Stimulated activated CD8-positive, alpha-beta memory T cell treated with anti-CD3 and anti-CD28 coated beads, Interleukin-15, amount 100 ng/mL, for 24 hours (primary cell): ENCODE results near the gene TEX11.
"Not testable (repeated sequence)": the region's sequence is repeated elsewhere in the genome, so short reads cannot be mapped to it uniquely, and the experiment has no call there.

ENCODE experiments used
- DNase-seq: peaks from one replicate; pipeline ENCODE4 v3.0.0-alpha.2; 2020; ENCODE audit warnings: low read depth

Gene TEX11

GRCh38 chrX:70908541-70908940, at the start of gene TEX11:
TSS of gene TEX11 (minus strand) at chrX:70908711. CDS start at chrX:70907789, 922 bp downstream.
- no peak for DNase-seq

- no peak for DNase-seq
These were observed 46.4 kb upstream of the TEX11 start for GRCh38 chrX:70954871-70955270.

- no peak for DNase-seq
These were observed 15.9 kb upstream of the TEX11 start for GRCh38 chrX:70924294-70924911.

- DNase-seq, result no peak
These were observed 14.4 kb upstream of the TEX11 start for GRCh38 chrX:70922774-70923473.

- DNase-seq, result no peak
These were observed 13.3 kb upstream of the TEX11 start for GRCh38 chrX:70921709-70922352.

GRCh38 chrX:70916754-70917153, 8.2 kb upstream of the TEX11 start:
- DNase-seq, result no peak

- no peak for DNase-seq
These were observed 611 bp downstream of the TEX11 start for GRCh38 chrX:70907900-70908299.

- DNase-seq, result no peak
These were observed 7.0 kb downstream of the TEX11 start for GRCh38 chrX:70901465-70901864.

- DNase-seq, result not testable (repeated sequence)
These were observed 18.1 kb downstream of the TEX11 start for GRCh38 chrX:70890441-70890840.

GRCh38 chrX:70878902-70879301, 29.6 kb downstream of the TEX11 start:
- no peak for DNase-seq

- DNase-seq, result no peak
These were observed 56.2 kb downstream of the TEX11 start for GRCh38 chrX:70852294-70852693.

GRCh38 chrX:70844081-70844480, 64.4 kb downstream of the TEX11 start:
- not testable (repeated sequence) for DNase-seq

- not testable (repeated sequence) for DNase-seq
These were observed 64.9 kb downstream of the TEX11 start for GRCh38 chrX:70843620-70844019.

GRCh38 chrX:70834589-70834988, 73.9 kb downstream of the TEX11 start:
- no peak for DNase-seq

- DNase-seq, result no peak
These were observed 81.8 kb downstream of the TEX11 start for GRCh38 chrX:70826715-70827114.

GRCh38 chrX:70825366-70825765, 83.1 kb downstream of the TEX11 start:
- no peak for DNase-seq

GRCh38 chrX:70808942-70809940, 99.3 kb downstream of the TEX11 start:
- DNase-seq, result no peak

GRCh38 chrX:70806081-70806480, 102.4 kb downstream of the TEX11 start:
- DNase-seq, result no peak

- DNase-seq, result not testable (repeated sequence)
These were observed 111.8 kb downstream of the TEX11 start for GRCh38 chrX:70796742-70797141.

GRCh38 chrX:70774223-70774622, 134.3 kb downstream of the TEX11 start:
- DNase-seq, result no peak

- no peak for DNase-seq
These were observed 138.8 kb downstream of the TEX11 start for GRCh38 chrX:70769659-70770227.

- DNase-seq, result no peak
These were observed 146.2 kb downstream of the TEX11 start for GRCh38 chrX:70762285-70762684.
